ENCODE measurements around the gene CDCP2.

Gene CDCP2

DNA sequence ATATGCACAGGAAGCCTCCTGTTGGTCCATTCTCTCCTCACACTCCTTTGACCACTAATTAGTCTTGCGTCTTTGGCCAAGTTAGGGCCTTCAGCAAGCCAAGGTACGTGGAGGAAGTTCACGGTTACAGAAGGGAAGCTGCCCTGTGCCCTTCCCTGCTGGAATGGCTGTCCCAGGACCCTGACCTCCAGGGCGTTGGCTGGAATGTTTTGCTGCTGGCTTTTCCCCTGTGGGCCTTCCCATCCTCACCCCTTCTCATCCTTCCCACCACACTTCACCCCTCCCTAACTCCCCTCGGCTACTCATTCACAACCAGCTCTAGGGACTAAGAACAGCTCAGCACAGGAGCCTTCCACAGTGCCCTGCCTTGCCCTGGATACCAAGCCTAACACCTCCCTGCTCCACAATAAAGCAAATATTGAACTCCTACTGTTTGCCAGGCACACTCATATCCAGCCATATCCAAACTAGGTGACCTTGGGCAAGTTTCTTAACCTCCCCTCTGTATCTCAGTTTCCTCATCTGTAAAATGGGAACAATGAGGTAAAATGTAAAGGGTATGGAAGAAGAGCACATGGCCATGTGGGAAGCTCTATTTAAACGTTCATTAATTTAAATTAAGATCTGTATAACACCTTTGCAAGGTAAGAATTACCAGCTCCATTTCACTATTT is 8.8 kb upstream of the CDCP2 start:
- TF ChIP-seq, protein P1, sequence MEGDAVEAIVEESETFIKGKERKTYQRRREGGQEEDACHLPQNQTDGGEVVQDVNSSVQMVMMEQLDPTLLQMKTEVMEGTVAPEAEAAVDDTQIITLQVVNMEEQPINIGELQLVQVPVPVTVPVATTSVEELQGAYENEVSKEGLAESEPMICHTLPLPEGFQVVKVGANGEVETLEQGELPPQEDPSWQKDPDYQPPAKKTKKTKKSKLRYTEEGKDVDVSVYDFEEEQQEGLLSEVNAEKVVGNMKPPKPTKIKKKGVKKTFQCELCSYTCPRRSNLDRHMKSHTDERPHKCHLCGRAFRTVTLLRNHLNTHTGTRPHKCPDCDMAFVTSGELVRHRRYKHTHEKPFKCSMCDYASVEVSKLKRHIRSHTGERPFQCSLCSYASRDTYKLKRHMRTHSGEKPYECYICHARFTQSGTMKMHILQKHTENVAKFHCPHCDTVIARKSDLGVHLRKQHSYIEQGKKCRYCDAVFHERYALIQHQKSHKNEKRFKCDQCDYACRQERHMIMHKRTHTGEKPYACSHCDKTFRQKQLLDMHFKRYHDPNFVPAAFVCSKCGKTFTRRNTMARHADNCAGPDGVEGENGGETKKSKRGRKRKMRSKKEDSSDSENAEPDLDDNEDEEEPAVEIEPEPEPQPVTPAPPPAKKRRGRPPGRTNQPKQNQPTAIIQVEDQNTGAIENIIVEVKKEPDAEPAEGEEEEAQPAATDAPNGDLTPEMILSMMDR (IDR thresholded peaks at IDR 0.05; ENCODE audit: control extremely low read depth, extremely low read depth, low read depth, missing control alignments): no peak
- no peak for DNase-seq (ENCODE audit: extremely low spot score)
- ChIA-PET POLR2A (no interaction called here), CTCF (interaction anchor here (1.1 to 1.9 kb wide), 2 partner anchors 10 to 40 kb away, joined by 4 to 9 read pairs; no protein-coding TSS in a partner anchor)

DNA sequence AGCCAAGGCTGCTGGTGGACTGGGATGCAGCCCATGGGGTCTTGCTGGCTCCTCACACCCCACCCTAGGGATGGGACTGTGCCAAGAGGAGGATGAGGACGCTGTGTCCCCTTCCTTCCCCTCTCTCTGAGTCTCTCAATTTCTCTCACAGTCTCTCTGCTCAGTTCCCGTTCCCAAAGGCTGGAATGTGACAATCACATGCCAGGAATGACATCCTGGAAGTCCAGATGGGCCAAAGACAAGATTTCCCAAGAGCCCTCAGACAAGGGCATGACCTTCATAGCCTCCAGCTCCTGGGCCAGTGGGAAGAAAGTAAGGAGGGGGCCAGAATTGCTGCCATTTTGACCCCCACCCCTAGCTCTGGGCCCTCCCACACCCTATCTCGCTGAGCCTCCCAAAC is 7.6 kb upstream of the CDCP2 start:
- TF ChIP-seq, protein P1 (IDR thresholded peaks at IDR 0.05; ENCODE audit: control extremely low read depth, extremely low read depth, low read depth, missing control alignments): no peak
- CTCF ChIA-PET: no interaction called here
- DNase-seq (ENCODE audit: extremely low spot score): no peak
- POLR2A ChIA-PET: no interaction called here

DNA sequence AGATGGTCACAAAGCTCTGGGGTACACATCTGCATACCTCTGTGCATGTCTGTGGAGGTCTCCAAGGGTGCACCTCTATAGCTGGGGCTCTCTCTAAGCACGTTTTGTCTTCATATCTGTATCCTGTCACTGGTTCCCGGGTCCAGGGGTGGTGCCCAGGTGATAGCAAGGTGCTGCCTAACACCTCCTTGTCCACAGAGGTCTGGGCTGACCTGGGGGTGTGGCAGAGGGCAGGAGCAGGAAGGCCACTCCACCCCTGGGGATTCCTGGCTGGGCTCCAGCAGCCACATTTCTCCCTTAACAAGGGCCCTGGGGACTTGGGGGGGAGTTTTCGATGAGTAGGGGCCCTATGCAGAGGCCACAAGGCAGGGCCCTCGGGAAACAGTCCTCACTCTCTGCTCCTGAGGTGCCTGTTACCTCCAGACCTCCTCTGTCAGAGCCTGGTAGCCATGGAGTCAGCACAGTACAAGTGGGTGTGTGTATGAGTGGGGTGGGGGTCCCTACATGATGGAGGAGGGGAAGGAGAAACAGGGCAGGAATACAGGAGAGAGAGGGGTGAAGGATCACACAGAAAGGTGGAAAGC is 7.0 kb upstream of the CDCP2 start:
- DNase-seq (ENCODE audit: extremely low spot score): no peak
- ChIA-PET CTCF (no interaction called here), POLR2A (no interaction called here)
- TF ChIP-seq, protein P1 (IDR thresholded peaks at IDR 0.05; ENCODE audit: control extremely low read depth, extremely low read depth, low read depth, missing control alignments): no peak

DNA sequence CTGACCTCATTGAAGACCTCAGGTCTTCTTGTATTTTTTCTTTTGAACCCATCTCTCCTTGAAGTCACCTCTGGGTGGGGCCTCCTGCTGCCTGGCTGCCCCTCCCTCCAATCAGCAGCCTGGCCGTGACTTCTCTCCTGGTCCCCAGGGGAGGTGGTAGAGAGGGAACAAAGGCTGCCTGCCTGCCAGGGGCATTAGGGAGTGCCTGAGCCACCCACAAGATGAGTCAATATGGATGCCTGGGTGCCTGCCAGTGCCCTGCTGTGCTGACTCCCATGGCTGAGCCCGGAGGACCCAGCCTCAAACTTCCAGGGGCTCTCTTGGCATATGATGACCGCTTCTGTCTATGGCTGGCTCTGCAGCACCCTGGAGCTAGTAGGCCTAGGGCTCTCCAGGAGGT is 5.3 kb upstream of the CDCP2 start:
- ChIA-PET POLR2A (no interaction called here), CTCF (no interaction called here)
- TF ChIP-seq, protein P1 (IDR thresholded peaks at IDR 0.05; ENCODE audit: control extremely low read depth, extremely low read depth, low read depth, missing control alignments): no peak
- no peak for DNase-seq (ENCODE audit: extremely low spot score)

DNA sequence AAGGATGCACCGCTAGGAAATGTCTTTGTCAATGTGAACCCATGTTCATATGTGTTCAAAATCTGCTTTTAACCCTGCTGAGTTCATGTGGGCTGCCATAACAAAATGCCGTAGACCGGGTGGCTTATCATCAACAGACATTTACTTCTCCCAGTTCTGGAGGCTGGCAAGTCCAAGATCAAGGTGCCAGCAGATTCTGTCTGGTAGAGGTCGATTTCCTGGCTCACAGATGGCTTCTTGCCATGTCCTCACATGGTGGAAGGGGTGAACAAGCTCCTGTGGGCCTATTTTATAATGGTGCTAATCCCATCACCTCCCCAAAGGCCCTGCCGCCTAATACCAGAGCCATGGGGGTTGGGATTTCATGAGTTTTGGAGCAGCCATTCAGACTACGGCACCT is 4.6 kb upstream of the CDCP2 start:
- ChIA-PET CTCF (no interaction called here), POLR2A (no interaction called here)
- TF ChIP-seq, protein P1 (IDR thresholded peaks at IDR 0.05; ENCODE audit: control extremely low read depth, extremely low read depth, low read depth, missing control alignments): no peak
- no peak for DNase-seq (ENCODE audit: extremely low spot score)

DNA sequence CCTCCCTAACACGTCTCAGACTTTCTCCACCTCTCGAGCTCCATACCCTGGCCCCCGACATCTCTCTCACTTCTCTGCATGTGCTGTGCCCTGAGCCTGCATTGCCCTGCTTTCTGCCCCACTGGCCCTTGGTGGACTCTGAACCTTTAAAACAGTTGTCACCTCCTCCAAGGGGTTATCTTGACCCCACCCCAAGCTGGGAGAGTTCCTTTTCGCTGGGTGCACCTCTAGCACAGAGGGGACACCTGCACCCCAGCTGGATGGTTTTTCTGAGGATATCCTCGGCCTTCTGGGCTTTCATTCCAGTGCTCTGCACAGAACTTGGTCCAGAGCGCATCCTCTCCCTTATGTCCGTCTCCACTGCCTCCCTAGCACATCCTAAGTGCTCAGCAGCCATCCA is 4.2 kb upstream of the CDCP2 start:
- TF ChIP-seq, protein P1 (IDR thresholded peaks at IDR 0.05; ENCODE audit: control extremely low read depth, extremely low read depth, low read depth, missing control alignments): no peak
- ChIA-PET CTCF (no interaction called here), POLR2A (no interaction called here)
- DNase-seq (ENCODE audit: extremely low spot score): no peak

All from GM10248 (cell line).